IMR-90 (cell line): Measurements from ENCODE around the gene CISTR. TPM values are rescaled to one million over a fixed set of nuclear protein-coding genes. Genes with fewer than 3 reads are reported as not detected.

Experiments
- ATAC-seq: fragments of 200-7000 bp; cut with Tn5 transposase; 2 replicates; pipeline ENCODE4 v1.9.1; 2020; ENCODE audit warnings: low read depth, mild to moderate bottlenecking, moderate library complexity
- BruUV-seq: library from RNA; stranded (reverse); fragments of 400-500 nt; replicated peaks from 2 replicates; lab custom pipeline; 2021; lab: Mats Ljungman, UMichigan
- CTCF ChIA-PET: fragments of 300-600 bp; formaldehyde crosslinking; extraction: SDS; loops from one replicate; lab custom pipeline; 2021; ENCODE audit warnings: antibody characterized with exemption; lab: Yijun Ruan, JAX
- POLR2A ChIA-PET: fragments of 300-600 bp; sonication (Branson Sonifier 250); formaldehyde crosslinking; loops from one replicate; lab custom pipeline; 2022; ENCODE audit warnings: antibody characterized with exemption; ENCODE audit not compliant: unreplicated experiment; lab: Charles Lee
- DNase-seq: peaks from one replicate; pipeline ENCODE4 v3.0.0; 2013
- H2AFZ ChIP-seq: replicated peaks from 2 replicates; pipeline ENCODE3; 2013; ENCODE audit warnings: low read length, mild to moderate bottlenecking; ENCODE audit not compliant: poor library complexity
- H2AK5ac ChIP-seq: 2 replicates; pipeline ENCODE4 v1.6.1; 2013; ENCODE audit warnings: low read depth, low read length, inconsistent platforms
- H2AK9ac ChIP-seq: replicated peaks from 2 replicates; pipeline ENCODE3; 2013; ENCODE audit warnings: mild to moderate bottlenecking, low read depth, low read length, moderate library complexity; ENCODE audit not compliant: poor library complexity
- H2BK120ac ChIP-seq: 2 replicates; pipeline ENCODE4 v1.6.1; 2013; ENCODE audit warnings: low read depth, low read length, inconsistent platforms
- H2BK15ac ChIP-seq: 3 replicates; pipeline ENCODE4 v1.6.1; 2013; ENCODE audit warnings: low read depth, low read length, inconsistent platforms
- H2BK20ac ChIP-seq: 2 replicates; pipeline ENCODE4 v1.6.1; 2013; ENCODE audit warnings: low read depth, mild to moderate bottlenecking, inconsistent platforms, low read length, moderate library complexity
- H2BK5ac ChIP-seq: 2 replicates; pipeline ENCODE4 v1.6.1; 2013; ENCODE audit warnings: mild to moderate bottlenecking, low read depth, low read length, inconsistent platforms; ENCODE audit not compliant: poor library complexity, severe bottlenecking
- H3K14ac ChIP-seq: replicated peaks from 2 replicates; pipeline ENCODE4 v1.6.1; 2013; ENCODE audit warnings: low read depth, low read length, inconsistent platforms
- H3K18ac ChIP-seq: 2 replicates; pipeline ENCODE4 v1.6.1; 2013; ENCODE audit warnings: low read depth, low read length, control low read depth
- H3K23ac ChIP-seq: 2 replicates; pipeline ENCODE4 v1.6.1; 2013; ENCODE audit warnings: low read depth, low read length, inconsistent platforms
- H3K27ac ChIP-seq: 2 replicates; pipeline ENCODE4 v1.5.1; 2013; ENCODE audit warnings: mild to moderate bottlenecking, control low read depth, low read length; ENCODE audit not compliant: insufficient read depth
- H3K27me3 ChIP-seq: 2 replicates; pipeline ENCODE4 v1.6.1; 2013; ENCODE audit warnings: low read length; ENCODE audit not compliant: control insufficient read depth, insufficient read depth
- H3K36me3 ChIP-seq: 2 replicates; pipeline ENCODE4 v1.6.1; 2013; ENCODE audit warnings: low read length, mixed read lengths; ENCODE audit not compliant: control insufficient read depth, insufficient read depth
- H3K4ac ChIP-seq: 2 replicates; pipeline ENCODE4 v1.6.1; 2013; ENCODE audit warnings: low read depth, low read length, inconsistent platforms
- H3K4me1 ChIP-seq: 2 replicates; pipeline ENCODE4 v1.6.1; 2013; ENCODE audit warnings: low read length, mixed read lengths; ENCODE audit not compliant: control insufficient read depth, insufficient read depth
- H3K4me2 ChIP-seq: 2 replicates; pipeline ENCODE4 v1.6.1; 2013; ENCODE audit warnings: low read depth, mild to moderate bottlenecking, control low read depth, low read length, moderate library complexity
- H3K4me3 ChIP-seq: 2 replicates; pipeline ENCODE4 v1.5.1; 2013; ENCODE audit warnings: low read depth, mild to moderate bottlenecking, control low read depth, low read length, moderate library complexity; ENCODE audit not compliant: insufficient read depth
- H3K56ac ChIP-seq: 2 replicates; pipeline ENCODE4 v1.6.1; 2013; ENCODE audit warnings: low read length, inconsistent platforms; ENCODE audit not compliant: insufficient read depth; ENCODE audit errors: extremely low read depth
- H3K79me1 ChIP-seq, 2 experiments: 2 replicates each; pipeline ENCODE4 v1.6.1; 2013; ENCODE audit warnings: low read length in 2 of 2, inconsistent platforms in 1 of 2, low read depth in 1 of 2
- H3K9ac ChIP-seq: 2 replicates; pipeline ENCODE4 v1.6.1; 2013; ENCODE audit warnings: low read depth, low read length, control low read depth
- H3K9me1 ChIP-seq: 2 replicates; pipeline ENCODE4 v1.6.1; 2013; ENCODE audit warnings: low read length, inconsistent platforms; ENCODE audit not compliant: insufficient read depth
- H3K9me3 ChIP-seq: 2 replicates; pipeline ENCODE4 v1.6.1; 2013; ENCODE audit warnings: low read length; ENCODE audit not compliant: control insufficient read depth, insufficient read depth
- H4K20me1 ChIP-seq: 2 replicates; pipeline ENCODE4 v1.6.1; 2013; ENCODE audit warnings: low read length, inconsistent platforms; ENCODE audit not compliant: insufficient read depth
- H4K5ac ChIP-seq: 2 replicates; pipeline ENCODE4 v1.6.1; 2013; ENCODE audit warnings: mild to moderate bottlenecking, low read depth, low read length, control low read depth
- H4K8ac ChIP-seq, 2 experiments: 2 replicates each; pipeline ENCODE4 v1.6.1; 2013; ENCODE audit warnings: low read depth in 2 of 2, low read length in 2 of 2, control low read depth in 1 of 2, inconsistent platforms in 1 of 2
- H4K91ac ChIP-seq: 2 replicates; pipeline ENCODE4 v1.6.1; 2013; ENCODE audit warnings: low read depth, low read length, inconsistent platforms; ENCODE audit not compliant: insufficient read depth
- BHLHE40 ChIP-seq: fragments of 150-350 bp; IDR thresholded peaks from 2 replicates; pipeline ENCODE4 v1.6.1; 2016; ENCODE audit warnings: mild to moderate bottlenecking, low read depth, low read length
- CEBPB ChIP-seq: IDR thresholded peaks from 2 replicates; pipeline ENCODE4 v1.6.1; 2012; ENCODE audit warnings: low read depth, low read length, improper control_type of control experiment
- MAFK ChIP-seq: IDR thresholded peaks from 2 replicates; pipeline ENCODE4 v1.6.1; 2012; ENCODE audit warnings: low read depth, low read length, improper control_type of control experiment
- MAZ ChIP-seq: IDR thresholded peaks from 2 replicates; pipeline ENCODE4 v1.6.1; 2012; ENCODE audit warnings: low read depth, mild to moderate bottlenecking, low read length, improper control_type of control experiment, moderate library complexity, borderline replicate concordance
- MXI1 ChIP-seq: IDR thresholded peaks from 2 replicates; pipeline ENCODE4 v1.6.1; 2012; ENCODE audit warnings: low read depth, mild to moderate bottlenecking, low read length, moderate library complexity, borderline replicate concordance
- NFE2L2 ChIP-seq: fragments of 150-350 bp; IDR thresholded peaks from 2 replicates; pipeline ENCODE4 v1.6.1; 2016; ENCODE audit warnings: low read depth, mild to moderate bottlenecking, low read length
- POLR2A ChIP-seq: IDR thresholded peaks from 2 replicates; pipeline ENCODE4 v1.6.1; 2012; ENCODE audit warnings: mild to moderate bottlenecking, low read depth, low read length
- RAD21 ChIP-seq: IDR thresholded peaks from 2 replicates; pipeline ENCODE4 v1.6.1; 2012; ENCODE audit warnings: low read length, improper control_type of control experiment
- RCOR1 ChIP-seq: IDR thresholded peaks from 2 replicates; pipeline ENCODE4 v1.6.1; 2012; ENCODE audit warnings: mild to moderate bottlenecking, low read length, improper control_type of control experiment; ENCODE audit not compliant: insufficient replicate concordance
- RFX5 ChIP-seq: IDR thresholded peaks from 2 replicates; pipeline ENCODE4 v1.8.0; 2012; ENCODE audit warnings: low read depth, mild to moderate bottlenecking, low read length, moderate library complexity
- SMC3 ChIP-seq: fragments of 150-350 bp; IDR thresholded peaks from 2 replicates; pipeline ENCODE4 v1.6.1; 2016; ENCODE audit warnings: low read depth, mild to moderate bottlenecking, antibody characterized with exemption, low read length, moderate library complexity
- WGBS, 2 experiments: methylation state at CpG; one replicate each; pipeline versions ENCODE4 v1.1.5 to v1.1.7; 2013; ENCODE audit warnings: missing lambda C conversion rate in 2 of 2; ENCODE audit not compliant: insufficient read length in 1 of 2; ENCODE audit errors: extremely low coverage in 2 of 2; 5-methylcytosine and 5-hydroxymethylcytosine counted together
- dilution Hi-C: fragments of 300-500 bp; cut with HindIII; formaldehyde crosslinking; loops from one replicate; pipeline ENCODE4 v1.14.3; 2018; ENCODE audit warnings: low sequenced_read_pairs; ENCODE audit not compliant: unreplicated experiment
- in situ Hi-C: fragments of 300-500 bp; cut with MboI; formaldehyde crosslinking; loops from 3 replicates; pipeline ENCODE4 v1.14.3; 2019; ENCODE audit warnings: low sequenced_read_pairs, inconsistent platforms, mixed read lengths
- intact Hi-C: fragments of 100-400 bp; cut with micrococcal nuclease; formaldehyde crosslinking; loops from 2 replicates; pipeline ENCODE4 v1.10.0; 2022
- polyA plus RNA-seq, 3 experiments: library from polyadenylated mRNA; depleted of rRNA; stranded (reverse); fragments of >200 nt; gene quantifications; 2 replicates each; pipeline ENCODE4 v1.2.3, GENCODE V29; 2012; ENCODE audit warnings: low replicate concordance in 1 of 3
- total RNA-seq: library from RNA; depleted of rRNA; stranded (reverse); fragments of >200 nt; gene quantifications from 2 replicates; pipeline ENCODE4 v1.2.3, GENCODE V29; 2012
- TF ChIP-seq, protein P1 (sequence below): conservative IDR thresholded peaks from 2 replicates; pipeline ENCODE4 v1.5.1; 2012; ENCODE audit warnings: mild to moderate bottlenecking, low read depth, low read length, improper control_type of control experiment
- TF ChIP-seq, protein P2 (sequence below): fragments of 150-350 bp; IDR thresholded peaks from 2 replicates; pipeline ENCODE4 v1.6.1; 2017; ENCODE audit warnings: mild to moderate bottlenecking, antibody characterized with exemption, low read length, low read depth
- TF ChIP-seq, protein P3 (sequence below): fragments of 150-350 bp; IDR thresholded peaks from 2 replicates; pipeline ENCODE4 v1.6.1; 2016; ENCODE audit warnings: low read depth, mild to moderate bottlenecking, low read length, moderate library complexity, borderline replicate concordance

Gene CISTR
- total and polyA plus RNA-seq, 2 of the 4 experiments (the other 2 are of a cell fraction), result not detected

DNA sequence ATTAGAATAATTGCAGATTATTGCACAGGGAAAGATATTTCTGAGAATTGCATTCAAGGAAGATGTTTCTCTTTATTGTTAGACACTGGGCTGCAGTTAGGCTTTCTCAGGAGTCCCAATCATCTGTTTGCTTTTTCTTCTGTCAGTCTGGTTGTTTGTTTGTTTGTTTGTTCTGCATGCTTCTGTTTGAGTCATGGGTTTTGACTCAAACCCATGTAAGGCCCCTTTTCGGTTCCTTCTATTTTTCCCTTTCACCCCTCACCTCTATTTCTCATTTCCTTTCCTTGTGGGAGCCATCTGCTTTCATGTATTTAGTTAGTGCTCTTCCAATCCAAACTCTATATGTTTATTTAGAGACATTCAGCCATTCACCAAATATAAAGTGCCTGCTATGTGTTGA, 25.1 kb upstream of the CISTR start:
- dilution Hi-C loops (no loop called here), in situ Hi-C loops (loop anchor here (10.0 kb wide), 1 partner anchor 428 kb away; no protein-coding TSS in a partner anchor), intact Hi-C loops (no loop called here)
- Histone ChIP-seq H2AK9ac (no peak overlapping the region), H3K4me3 (no peak overlapping the region), H3K9me3 (no peaks in the 10 kb centered on the region), H3K4me1 (no peaks in the 10 kb centered on the region), H3K36me3 (no peaks in the 10 kb centered on the region), H4K5ac (no peak overlapping the region), H3K56ac (no peak overlapping the region), H3K9me1 (no peaks in the 10 kb centered on the region), H3K18ac (no peak overlapping the region), H4K91ac (no peak overlapping the region), H2BK5ac (no peak overlapping the region), H3K79me1 (no peaks in the 10 kb centered on the region), H2AK5ac (no peak overlapping the region), H4K8ac (no peak overlapping the region), H3K27me3 (peaks cover 12% of the 10 kb centered on the region), H3K23ac (no peak overlapping the region), H3K9ac (no peak overlapping the region), H2AFZ (no peak overlapping the region), H3K14ac (no peak overlapping the region), H3K27ac (no peak overlapping the region), H2BK20ac (no peak overlapping the region), H3K4ac (no peak overlapping the region), H3K4me2 (no peak overlapping the region), H2BK120ac (no peak overlapping the region), H2BK15ac (no peak overlapping the region), H4K20me1 (no peaks in the 10 kb centered on the region)
- ATAC-seq (no peak), DNase-seq (no peak)
- WGBS, 2 experiments, result no CpG with 5 or more reads among the region's 1 CpG
- ChIA-PET CTCF (no interaction called here), POLR2A (no interaction called here)
- TF ChIP-seq RCOR1 (no peak), POLR2A (no peak), MAZ (no peak), RAD21 (no peak), RFX5 (no peak), MXI1 (no peak), SMC3 (no peak), MAFK (no peak), CEBPB (no peak), NFE2L2 (no peak), BHLHE40 (no peak)
- TF ChIP-seq, protein P1, sequence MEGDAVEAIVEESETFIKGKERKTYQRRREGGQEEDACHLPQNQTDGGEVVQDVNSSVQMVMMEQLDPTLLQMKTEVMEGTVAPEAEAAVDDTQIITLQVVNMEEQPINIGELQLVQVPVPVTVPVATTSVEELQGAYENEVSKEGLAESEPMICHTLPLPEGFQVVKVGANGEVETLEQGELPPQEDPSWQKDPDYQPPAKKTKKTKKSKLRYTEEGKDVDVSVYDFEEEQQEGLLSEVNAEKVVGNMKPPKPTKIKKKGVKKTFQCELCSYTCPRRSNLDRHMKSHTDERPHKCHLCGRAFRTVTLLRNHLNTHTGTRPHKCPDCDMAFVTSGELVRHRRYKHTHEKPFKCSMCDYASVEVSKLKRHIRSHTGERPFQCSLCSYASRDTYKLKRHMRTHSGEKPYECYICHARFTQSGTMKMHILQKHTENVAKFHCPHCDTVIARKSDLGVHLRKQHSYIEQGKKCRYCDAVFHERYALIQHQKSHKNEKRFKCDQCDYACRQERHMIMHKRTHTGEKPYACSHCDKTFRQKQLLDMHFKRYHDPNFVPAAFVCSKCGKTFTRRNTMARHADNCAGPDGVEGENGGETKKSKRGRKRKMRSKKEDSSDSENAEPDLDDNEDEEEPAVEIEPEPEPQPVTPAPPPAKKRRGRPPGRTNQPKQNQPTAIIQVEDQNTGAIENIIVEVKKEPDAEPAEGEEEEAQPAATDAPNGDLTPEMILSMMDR, result no peak
- TF ChIP-seq, protein P2, sequence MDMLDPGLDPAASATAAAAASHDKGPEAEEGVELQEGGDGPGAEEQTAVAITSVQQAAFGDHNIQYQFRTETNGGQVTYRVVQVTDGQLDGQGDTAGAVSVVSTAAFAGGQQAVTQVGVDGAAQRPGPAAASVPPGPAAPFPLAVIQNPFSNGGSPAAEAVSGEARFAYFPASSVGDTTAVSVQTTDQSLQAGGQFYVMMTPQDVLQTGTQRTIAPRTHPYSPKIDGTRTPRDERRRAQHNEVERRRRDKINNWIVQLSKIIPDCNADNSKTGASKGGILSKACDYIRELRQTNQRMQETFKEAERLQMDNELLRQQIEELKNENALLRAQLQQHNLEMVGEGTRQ, result no peak
- TF ChIP-seq, protein P3, sequence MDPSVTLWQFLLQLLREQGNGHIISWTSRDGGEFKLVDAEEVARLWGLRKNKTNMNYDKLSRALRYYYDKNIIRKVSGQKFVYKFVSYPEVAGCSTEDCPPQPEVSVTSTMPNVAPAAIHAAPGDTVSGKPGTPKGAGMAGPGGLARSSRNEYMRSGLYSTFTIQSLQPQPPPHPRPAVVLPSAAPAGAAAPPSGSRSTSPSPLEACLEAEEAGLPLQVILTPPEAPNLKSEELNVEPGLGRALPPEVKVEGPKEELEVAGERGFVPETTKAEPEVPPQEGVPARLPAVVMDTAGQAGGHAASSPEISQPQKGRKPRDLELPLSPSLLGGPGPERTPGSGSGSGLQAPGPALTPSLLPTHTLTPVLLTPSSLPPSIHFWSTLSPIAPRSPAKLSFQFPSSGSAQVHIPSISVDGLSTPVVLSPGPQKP, result no peak
- no TSS peak for BruUV-seq
